ENCODE results near the gene RASGRF2.
"Not testable (repeated sequence)": the region's sequence is repeated elsewhere in the genome, so short reads cannot be mapped to it uniquely, and the experiment has no call there.

The RASGRF2 gene

DNA sequence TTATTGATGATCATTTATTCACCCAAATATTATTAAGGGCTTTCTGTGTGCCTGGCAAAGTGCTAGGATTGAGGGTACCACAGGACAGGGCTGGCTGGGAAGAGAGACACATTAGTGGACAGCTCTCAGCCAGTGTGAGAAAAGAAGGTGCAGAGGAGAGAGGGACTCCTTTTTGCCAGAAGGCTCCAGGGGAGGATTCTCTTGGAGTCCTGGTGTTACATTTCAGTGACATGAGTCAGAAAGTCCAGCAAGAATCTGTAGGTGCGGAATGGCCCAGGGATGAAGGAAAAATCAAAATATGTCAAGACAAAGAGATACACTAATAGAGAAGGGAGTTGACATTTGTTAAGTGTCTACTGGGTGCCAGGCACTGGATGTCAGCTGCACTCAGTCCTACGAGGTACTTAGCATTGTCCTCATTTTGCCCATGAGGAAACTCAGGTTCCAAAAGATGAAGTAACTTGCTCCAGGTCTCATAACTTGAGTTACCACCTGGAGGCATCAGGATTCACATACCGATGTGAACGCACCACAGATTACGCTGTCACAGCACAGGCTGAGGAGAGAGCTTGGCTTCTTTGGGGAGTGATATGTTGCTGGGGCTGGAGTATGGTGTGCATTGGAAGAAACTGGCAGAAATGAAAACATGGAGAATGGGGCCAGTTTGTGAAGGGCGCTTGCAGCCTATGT is 60.5 kb downstream of the RASGRF2 start:
- no peak for DNase-seq (ENCODE audit: low read depth in 3 of 3, low spot score in 1 of 3)

DNA sequence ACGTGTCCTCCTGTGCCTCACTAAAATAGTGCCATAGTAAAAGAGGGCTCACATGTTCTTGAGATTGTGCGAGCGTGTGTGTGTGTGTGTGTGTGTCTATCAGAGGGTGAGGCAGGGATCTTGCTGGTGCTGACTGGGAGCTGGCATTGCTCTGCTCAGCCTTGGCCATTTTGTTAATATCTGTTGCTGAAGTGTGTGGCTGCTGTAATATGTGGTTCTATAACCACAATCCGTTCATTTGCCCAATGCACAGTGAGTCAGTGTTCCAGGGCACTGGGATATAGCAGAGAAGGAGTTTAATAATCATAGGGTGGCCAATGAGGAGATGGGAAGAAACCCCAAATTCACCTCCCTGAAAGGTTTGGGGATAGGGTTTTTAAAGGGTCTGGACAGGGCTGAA is 61.3 kb downstream of the RASGRF2 start:
- DNase-seq (ENCODE audit: low read depth in 3 of 3, low spot score in 1 of 3), result no peak

DNA sequence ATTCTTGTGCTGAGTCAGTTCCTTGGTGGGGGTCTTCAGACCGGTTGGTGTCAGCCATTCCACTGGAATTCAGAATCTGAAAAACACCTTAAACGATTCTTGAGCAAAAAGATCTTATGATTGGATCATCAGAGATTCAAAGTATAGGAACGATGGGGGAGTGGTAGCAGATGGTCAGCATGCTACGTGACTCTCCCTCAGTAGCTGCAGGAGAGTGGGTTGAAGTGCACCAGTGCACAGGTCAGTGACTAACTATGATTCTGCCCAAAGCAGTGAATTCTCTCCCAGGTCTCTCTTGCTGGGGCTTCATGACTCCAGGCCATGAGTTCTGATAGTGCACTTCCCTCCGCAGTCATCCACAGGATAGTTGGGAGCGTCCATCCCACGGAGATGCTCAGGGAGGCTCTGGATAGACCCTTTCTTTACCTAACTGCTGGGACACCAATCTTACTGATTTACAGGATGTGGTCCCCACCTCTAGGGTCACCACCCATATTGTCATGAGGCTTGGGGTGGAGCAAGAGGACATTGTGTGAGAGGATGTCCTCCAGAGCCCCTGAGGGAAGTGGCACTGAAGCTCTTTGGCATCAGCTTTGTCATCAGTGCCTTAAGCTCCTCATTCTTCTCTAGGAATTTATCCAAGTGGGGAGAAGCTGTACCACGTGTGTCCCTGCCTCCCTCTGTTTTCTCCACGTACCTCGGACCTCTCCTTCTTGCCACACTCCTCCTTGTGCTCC is 62.0 kb downstream of the RASGRF2 start:
- no peak for DNase-seq (ENCODE audit: low read depth in 3 of 3, low spot score in 1 of 3)

DNA sequence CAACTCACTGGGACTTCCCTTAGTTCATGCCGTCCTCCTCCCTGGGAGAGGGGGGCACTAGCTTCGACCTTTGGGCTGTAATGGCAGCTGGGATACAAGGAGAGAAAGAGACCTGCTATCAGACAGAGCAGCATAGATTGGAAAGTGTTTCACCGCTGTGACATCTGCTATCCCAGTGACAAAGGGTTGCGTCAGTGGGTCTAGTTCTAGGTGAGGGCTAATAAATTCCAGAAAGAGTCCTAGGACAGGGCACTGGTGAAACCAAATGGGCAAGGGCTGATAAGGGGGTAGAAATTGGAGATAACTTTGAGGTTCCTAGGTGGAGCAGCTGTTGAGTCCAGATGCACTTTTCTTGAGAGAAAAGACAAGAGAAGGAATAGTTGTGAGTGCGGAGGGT is 62.5 kb downstream of the RASGRF2 start:
- no peak for DNase-seq (ENCODE audit: low read depth in 3 of 3, low spot score in 1 of 3)

DNA sequence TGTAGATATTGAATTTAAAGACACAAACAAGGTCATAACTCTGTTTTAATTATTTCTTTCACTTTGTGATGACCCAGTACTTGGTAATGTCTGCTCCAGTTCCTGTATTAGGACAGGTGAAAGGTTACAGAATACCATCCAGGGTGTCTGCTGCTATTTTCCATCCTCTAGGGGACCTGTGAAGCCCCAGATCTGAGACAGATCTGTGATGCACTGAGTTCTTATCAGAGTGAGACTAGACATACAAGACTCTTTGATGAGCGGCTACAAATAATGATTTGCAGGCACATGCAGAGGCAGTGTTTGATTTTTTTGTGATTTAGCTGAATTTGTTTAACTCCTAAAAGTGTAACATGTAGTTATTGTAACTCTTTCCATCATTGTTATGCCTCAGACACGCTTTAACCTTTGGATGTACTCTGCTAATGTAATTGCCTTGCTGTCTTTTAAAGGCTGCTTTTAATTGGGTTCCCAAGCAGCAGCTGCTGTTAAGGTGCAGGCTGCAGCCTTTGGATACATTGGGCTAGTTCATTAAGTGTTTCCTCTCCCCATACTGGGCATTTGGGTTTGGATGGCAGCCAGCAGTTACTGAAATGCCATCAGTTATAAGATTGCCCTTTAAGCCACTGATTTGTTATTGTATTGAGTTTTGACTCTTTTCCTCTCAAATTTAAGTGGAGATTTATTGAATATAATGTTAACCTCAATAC is 63.3 kb downstream of the RASGRF2 start:
- DNase-seq (ENCODE audit: low read depth in 3 of 3, low spot score in 1 of 3), result no peak

DNA sequence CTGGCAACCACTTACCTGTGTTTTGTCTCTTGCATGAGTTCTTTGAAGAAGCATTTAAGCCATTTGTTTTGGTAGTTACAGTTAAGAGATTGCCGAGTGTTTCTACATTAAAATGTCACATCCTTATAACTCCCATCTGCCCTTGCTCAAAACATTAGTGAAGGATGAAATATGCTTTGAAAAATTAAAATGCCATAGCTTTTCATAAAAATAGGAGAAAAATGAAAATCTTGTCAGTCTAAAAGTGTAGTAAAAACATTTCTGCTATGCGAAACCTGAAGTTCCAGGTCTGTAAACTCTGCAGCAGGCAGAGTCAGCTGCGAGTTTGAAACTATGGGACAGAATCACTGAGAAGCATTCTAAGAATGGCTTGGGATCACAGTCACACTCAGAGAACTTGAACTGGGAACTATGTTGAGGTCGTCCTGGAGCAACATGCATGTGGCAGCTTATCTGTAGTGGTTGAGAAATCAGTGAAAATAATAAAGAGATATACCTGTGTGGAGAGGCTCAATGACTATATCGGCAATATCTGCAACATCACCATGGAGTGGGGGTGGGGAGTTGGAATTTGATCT is 67.4 kb downstream of the RASGRF2 start:
- no peak for DNase-seq (ENCODE audit: low read depth in 3 of 3, low spot score in 1 of 3)

DNA sequence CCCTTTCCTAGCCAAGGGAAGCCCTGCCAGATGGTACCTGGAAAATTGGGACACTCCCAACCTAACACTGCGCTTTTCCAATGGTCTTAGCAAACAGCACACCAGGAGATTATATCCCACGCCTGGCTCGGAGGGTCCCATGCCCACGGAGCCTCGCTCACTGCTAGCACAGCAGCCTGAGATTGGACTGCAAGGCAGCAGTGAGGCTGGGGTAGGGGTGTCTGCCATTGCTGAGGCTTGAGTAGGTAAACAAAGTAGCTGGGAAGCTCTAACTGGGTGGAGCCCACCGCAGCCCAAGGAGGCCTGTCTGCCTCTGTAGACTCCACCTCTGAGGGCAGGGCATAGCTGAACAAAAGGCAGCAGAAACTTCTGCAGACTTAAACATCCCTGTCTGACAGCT is 68.7 kb downstream of the RASGRF2 start:
- not testable (repeated sequence) for DNase-seq (ENCODE audit: low read depth in 3 of 3, low spot score in 1 of 3)

DNA sequence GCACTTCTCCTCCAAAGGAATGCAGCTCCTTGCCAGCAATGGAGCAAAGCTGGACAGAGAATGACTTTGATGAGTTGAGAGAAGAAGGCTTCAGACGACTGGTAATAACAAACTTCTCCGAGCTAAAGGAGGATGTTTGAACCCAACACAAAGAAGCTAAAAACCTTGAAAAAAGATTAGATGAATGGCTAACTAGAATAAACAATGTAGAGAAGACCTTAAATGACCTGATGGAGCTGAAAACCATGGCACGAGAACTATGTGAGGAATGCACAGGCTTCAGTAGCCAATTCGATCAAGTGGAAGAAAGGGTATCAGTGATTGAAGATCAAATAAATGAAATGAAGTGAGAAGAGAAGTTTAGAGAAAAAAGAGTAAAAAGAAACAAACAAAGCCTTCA is 69.6 kb downstream of the RASGRF2 start:
- not testable (repeated sequence) for DNase-seq (ENCODE audit: low read depth in 3 of 3, low spot score in 1 of 3)

DNA sequence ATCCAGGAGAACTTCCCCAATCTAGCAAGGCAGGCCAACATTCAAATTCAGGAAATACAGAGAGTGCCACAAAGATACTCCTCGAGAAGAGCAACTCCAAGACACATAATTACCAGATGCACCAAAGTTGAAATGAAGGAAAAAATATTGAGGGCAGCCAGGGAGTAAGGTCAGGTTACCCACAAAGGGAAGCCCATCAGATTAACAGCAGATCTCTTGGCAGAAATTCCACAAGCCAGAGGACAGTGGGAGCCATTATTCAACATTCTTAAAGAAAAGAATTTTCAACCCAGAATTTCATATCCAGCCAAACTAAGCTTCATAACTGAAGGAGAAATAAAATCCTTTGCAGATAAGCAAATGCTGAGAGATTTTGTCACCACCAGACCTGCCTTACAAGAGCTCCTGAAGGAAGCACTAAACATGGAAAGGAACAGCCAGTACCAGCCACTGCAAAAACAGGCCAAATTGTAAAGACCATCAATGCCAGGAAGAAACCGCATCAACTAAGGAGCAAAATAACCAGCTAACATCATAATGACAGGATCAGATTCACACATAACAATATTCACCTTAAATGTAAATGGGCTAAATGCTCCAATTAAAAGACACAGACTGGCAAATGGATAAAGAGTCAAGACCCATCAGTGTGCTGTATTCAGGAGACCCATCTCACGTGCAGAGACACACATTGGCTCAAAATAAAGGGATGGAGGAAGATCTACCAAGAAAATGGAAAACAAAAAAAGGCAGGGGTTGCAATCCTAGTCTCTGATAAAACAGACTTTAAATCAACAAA is 70.3 kb downstream of the RASGRF2 start:
- DNase-seq (ENCODE audit: low read depth in 3 of 3, low spot score in 1 of 3), result not testable (repeated sequence)

DNA sequence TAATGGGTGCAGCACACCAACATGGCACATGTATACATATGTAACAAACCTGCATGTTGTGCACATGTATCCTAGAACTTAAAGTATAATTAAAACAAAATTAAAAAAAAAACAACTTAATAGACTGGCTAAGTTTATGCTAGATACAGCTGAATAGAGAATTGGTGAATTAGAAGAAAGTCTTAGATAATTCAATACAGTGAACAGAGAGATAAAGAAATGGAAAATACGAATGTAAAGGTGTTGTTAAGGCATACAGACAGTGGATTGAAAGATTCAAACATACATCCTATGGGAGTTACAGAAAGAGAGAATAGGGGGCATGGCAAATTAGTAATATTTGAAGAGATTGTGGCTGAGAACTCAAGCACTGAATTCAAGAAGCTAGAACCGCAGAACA is 75.4 kb downstream of the RASGRF2 start:
- DNase-seq (ENCODE audit: low read depth in 3 of 3, low spot score in 1 of 3), result no peak

DNA sequence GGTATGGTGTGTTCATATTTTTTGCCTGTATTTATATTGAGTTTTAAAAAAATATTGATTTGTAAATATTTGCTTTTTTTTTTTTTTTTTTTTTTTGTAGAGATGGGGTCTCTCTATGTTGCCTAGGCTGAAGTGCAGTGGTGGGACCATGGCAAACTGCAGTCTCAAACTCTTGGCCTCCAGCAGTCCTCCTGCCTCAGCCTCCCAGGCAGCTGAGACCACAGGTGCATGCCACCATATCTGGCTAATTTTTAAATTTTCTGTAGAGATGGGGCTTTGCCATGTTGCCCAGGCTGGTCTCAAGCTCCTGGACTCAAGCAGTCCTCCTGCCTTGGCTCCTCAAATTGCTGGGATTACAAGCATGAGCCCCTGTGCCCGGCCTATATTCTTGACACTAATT is 78.3 kb downstream of the RASGRF2 start:
- DNase-seq (ENCODE audit: low read depth in 3 of 3, low spot score in 1 of 3), result no peak

DNA sequence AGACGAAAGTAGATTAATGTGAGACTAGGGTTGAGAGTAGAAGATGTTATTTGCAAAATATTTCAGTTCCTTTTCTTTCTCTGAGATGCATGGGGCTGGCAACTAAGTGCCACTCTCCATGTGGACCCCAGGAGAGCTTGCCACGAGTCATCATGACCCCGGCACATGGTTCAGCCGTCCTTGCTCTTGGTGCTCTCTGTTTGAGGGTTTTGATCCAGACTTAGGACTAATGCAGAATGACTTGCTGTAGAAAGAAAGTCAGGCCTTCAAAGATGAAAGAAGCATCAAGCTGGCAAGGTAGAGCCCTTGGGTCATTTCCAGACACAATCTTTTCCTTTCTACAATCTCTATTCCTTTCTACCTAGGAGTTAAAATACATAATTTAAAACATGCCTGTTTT is 84.7 kb downstream of the RASGRF2 start:
- no peak for DNase-seq (ENCODE audit: low read depth in 3 of 3, low spot score in 1 of 3)

DNA sequence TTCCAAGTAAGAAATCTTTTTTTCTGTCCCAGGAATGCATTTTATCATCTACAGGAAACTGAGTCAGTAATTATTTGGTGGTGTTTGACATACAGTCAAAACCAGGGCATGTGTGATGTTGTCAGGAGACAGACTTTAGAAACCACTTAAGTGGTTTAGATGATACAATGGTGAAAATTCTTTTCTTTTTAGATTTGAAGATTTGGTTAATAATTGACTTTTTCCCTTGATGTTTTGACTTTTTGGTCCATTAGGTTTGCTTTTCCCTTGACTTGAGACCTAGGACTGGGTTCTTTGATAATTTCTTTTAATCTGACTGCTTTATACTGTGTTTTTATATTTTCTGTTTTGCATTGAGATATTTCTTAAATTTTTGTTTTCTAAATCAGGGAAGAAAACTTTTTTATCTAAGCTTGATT is 85.2 kb downstream of the RASGRF2 start:
- DNase-seq (ENCODE audit: low read depth in 3 of 3, low spot score in 1 of 3), result no peak

DNA sequence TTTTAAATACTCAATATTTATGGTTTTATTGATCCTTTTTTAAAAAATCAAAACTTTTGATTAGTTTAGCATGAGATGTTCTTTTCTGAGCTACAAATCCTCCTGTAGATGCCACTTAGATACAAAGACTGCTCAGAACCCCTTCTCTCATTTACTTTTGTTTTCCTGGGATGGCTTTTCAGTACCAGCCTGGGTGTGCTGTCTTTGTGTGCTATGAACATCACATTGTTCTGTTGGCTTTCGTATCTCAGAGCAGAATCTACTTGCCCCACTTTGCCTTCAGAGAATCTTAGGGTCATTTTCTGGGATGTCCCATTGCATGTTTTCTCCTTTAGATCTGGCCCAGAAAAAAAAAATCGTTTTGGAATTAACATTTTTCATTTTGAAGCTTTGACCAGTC is 85.9 kb downstream of the RASGRF2 start:
- DNase-seq (ENCODE audit: low read depth in 3 of 3, low spot score in 1 of 3), result no peak

DNA sequence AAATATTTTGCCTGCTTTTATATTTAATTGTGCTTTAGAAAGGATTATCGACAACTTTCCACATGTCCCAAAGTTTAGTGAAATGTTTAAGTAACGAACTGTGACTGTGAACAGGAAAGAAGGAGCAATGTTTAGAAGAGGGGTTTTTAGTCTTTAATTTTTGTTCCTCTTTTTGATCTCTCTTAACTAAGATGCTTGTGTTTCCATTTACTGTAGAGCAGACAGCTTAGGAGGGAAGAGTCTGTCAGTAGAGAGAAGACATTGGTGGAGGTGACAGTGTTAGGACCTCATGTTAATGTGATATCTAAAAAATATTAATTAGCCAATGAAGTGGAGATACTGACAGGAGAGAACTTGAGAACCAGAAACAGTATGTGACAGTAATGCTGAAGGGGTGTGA is 92.2 kb downstream of the RASGRF2 start:
- DNase-seq (ENCODE audit: low read depth in 3 of 3, low spot score in 1 of 3), result no peak

DNA sequence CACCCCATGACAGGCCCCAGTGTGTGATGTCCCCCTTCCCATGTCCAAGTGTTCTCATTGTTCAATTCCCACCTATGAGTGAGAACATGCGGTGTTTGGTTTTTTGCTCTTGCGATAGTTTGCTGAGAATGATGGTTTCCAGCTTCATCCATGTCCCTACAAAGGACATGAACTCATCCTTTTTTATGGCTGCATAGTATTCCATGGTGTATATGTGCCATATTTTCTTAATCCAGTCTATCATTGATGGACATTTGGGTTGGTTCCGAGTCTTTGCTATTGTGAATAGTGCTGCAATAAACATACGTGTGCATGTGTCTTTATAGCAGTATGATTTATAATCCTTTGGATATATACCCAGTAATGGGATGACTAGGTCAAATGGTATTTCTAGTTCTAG is 93.1 kb downstream of the RASGRF2 start:
- not testable (repeated sequence) for DNase-seq (ENCODE audit: low read depth in 3 of 3, low spot score in 1 of 3)

DNA sequence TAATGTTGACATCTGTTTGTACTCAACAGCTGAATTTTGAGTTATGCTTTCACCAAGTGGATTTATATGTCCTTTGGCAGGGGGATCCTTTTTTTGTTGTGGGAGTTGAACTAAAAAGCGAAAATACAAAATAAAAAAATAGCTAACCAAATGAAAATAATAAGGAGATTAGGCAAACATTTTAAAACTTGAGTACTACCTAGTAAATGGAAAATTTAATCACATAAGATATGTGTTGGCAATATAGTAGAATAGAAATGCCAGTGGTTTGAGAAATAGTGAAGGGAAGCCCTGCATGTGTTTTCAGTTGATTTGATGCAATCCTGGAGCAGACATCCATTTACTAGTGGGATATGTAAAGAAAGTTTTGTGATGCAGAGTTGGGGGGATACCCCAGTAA is 98.0 kb downstream of the RASGRF2 start:
- DNase-seq (ENCODE audit: low read depth in 3 of 3, low spot score in 1 of 3), result no peak

DNA sequence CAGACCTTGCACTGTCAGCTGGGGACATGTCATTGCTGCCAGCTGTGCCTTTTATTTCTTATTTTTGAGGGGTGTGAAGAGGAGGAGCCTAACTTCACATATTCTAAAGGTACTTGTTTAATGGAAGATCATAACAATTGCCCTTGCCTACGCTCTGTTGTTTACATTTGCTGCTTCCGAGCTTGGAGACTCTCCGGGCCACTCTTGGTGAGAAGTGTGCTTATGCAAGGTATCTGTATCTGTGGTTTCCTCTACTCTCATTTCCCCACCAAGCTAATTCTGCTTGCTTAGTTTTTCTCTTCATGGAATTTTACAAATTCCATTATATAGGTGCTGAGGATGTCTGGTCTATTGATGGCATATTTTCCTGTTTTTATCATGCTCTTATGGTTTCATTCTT is 105.3 kb downstream of the RASGRF2 start:
- no peak for DNase-seq (ENCODE audit: low read depth in 3 of 3, low spot score in 1 of 3)

DNA sequence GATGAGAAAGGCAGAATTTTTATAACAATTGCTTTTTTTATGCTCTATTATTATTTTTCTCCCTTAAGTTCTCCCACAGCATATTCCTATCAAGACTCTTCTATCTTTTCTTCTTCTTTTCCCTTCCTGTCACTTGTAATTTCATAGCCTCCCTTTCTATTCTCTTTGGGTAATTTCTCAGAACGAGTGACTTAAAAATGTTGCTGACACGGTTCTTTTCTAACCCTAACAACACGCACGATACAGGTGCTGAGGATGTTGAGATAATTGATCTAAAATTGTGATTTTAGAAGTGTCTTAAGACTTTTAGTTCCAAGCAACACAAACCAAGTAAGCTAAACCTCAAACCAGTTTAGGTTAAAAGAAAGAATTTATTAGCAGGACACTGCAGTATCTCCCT is 105.9 kb downstream of the RASGRF2 start:
- DNase-seq (ENCODE audit: low read depth in 3 of 3, low spot score in 1 of 3), result no peak

DNA sequence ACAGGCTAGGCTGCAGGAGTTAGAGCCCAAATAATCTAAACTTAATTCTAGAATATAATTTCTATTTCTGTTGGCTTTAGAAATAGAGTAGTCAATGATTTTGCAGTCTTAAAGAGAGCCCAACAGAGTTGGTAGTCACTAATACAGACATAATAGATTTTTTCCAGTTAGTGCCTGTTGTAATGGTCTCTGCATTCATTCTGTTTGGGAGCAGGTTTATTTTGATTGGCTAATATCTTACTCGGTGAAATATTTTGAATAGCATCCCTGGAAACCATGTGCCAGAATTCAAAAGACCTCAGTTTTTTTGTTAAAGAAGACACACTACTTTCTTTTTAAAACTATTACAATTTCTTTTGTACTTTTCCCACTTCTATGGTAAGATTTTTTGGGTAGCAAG is 107.2 kb downstream of the RASGRF2 start:
- DNase-seq (ENCODE audit: low read depth in 3 of 3, low spot score in 1 of 3), result no peak

DNA sequence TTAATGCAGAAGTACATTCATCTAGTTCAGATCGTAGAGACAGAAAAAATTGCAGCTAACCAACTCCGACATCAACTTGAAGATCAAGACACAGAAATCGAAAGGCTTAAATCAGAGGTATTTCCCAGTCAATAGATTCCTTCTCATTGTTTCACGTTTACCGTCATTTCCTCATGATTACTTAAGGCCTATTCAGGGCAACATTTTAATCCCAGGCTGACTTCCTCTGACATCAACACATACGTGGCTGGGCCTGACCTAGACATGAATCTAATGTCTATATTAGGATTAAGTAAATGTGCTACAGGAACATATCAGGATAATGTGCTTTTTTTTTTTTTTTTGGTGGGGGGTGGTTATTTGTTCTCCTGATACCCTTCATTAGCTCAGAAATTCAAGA is 107.9 kb downstream of the RASGRF2 start:
- no peak for DNase-seq (ENCODE audit: low read depth in 3 of 3, low spot score in 1 of 3)
